Breast epithelium (tissue), 4 donors: Measurements from ENCODE around the gene SLC12A5. TPM values are rescaled to one million over a fixed set of nuclear protein-coding genes. Genes with fewer than 3 reads are reported as not detected.

Experiments used
- DNase-seq, 2 donors: peaks; one replicate each; pipeline ENCODE4 v3.0.0-alpha.2; 2019; ENCODE audit warnings: low spot score in 2 of 2
- H3K27ac ChIP-seq, 2 donors: fragments of 200-600 bp; sonication (generic) in 1 of 2; one replicate each; pipeline ENCODE4 v1.5.1; 2016 to 2019; ENCODE audit warnings: mild to moderate bottlenecking in 1 of 2
- H3K27me3 ChIP-seq, 2 donors: fragments of 200-600 bp; sonication (generic) in 1 of 2; one replicate each; pipeline versions ENCODE4 v1.5.1 to v1.6.0; 2017 to 2019; ENCODE audit warnings: control low read depth in 1 of 2, mild to moderate bottlenecking in 1 of 2
- H3K36me3 ChIP-seq: fragments of 200-600 bp; one replicate; pipeline ENCODE4 v1.5.1; 2019
- H3K4me1 ChIP-seq, 2 donors: fragments of 200-600 bp; sonication (generic); one replicate each; pipeline ENCODE4 v1.5.1; 2016 to 2019; ENCODE audit warnings: control low read depth in 1 of 2
- H3K4me3 ChIP-seq, 3 donors: fragments of 200-600 bp; sonication (generic); 1 replicate in 2 of 3; 2 replicates in 1 of 3; pipeline ENCODE4 v1.5.1; 2016 to 2019; ENCODE audit warnings: mild to moderate bottlenecking in 3 of 3, moderate library complexity in 2 of 3
- H3K9me3 ChIP-seq, 2 donors: fragments of 200-600 bp; sonication (generic) in 1 of 2; one replicate each; pipeline ENCODE4 v1.5.1; 2016 to 2019; ENCODE audit warnings: control low read depth in 1 of 2
- CTCF ChIP-seq, 3 donors: fragments of 450-650 bp; IDR thresholded peaks; one replicate each; pipeline ENCODE4 v1.5.1; 2016 to 2017; ENCODE audit warnings: antibody characterized with exemption in 3 of 3, mild to moderate bottlenecking in 3 of 3, moderate library complexity in 3 of 3
- POLR2A ChIP-seq: fragments of 450-650 bp; IDR thresholded peaks from one replicate; pipeline ENCODE4 v1.6.1; 2016; ENCODE audit warnings: antibody characterized with exemption, mild to moderate bottlenecking, moderate library complexity
- POLR2AphosphoS5 ChIP-seq, 3 donors: sonication (generic); formaldehyde crosslinking; IDR thresholded peaks; one replicate each; pipeline ENCODE4 v1.6.1; 2017; ENCODE audit warnings: antibody characterized with exemption in 3 of 3
- intact Hi-C: fragments of 100-400 bp; cut with DNase I; formaldehyde crosslinking; loops from one replicate; pipeline ENCODE4 v1.15.1; 2023; ENCODE audit warnings: low total_unique reads
- total RNA-seq, 3 donors: library from RNA; depleted of rRNA; stranded (reverse); fragments of >200 nt; gene quantifications; one replicate each; pipeline ENCODE4 v1.1.0, GENCODE V29; 2016

Gene SLC12A5
- total RNA-seq, 3 donors from 2014 or later, result 0.33 TPM; not detected in 2

GRCh38 chr20:46049815-46050214, 20.8 kb downstream of the SLC12A5 start:
- DNase-seq, result no peak
- no peaks in the 10 kb centered on the region for H3K9me3 ChIP-seq
- no peaks in the 10 kb centered on the region for H3K4me1 ChIP-seq
- no peaks in the 10 kb centered on the region for H3K36me3 ChIP-seq
- no peak overlapping the region for H3K27ac ChIP-seq
- no peak for TF ChIP-seq POLR2AphosphoS5 (IDR thresholded peaks at IDR 0.05)
- no peak for TF ChIP-seq POLR2A
- TF ChIP-seq CTCF (IDR thresholded peaks at IDR 0.05), result no peak
- no peak overlapping the region for H3K4me3 ChIP-seq
- intact Hi-C loops, result no loop called here
- H3K27me3 ChIP-seq, result peaks cover 0 to 33% of the 10 kb centered on the region in 2 donors

- Histone ChIP-seq H3K4me3 (no peak overlapping the region), H3K9me3 (no peaks in the 10 kb centered on the region), H3K4me1 (no peaks in the 10 kb centered on the region), H3K36me3 (no peaks in the 10 kb centered on the region), H3K27ac (no peak overlapping the region), H3K27me3 (peaks cover 0 to 30% of the 10 kb centered on the region in 2 donors)
- DNase-seq, result no peak
- TF ChIP-seq CTCF (IDR thresholded peaks at IDR 0.05), result no peak
- TF ChIP-seq POLR2AphosphoS5 (IDR thresholded peaks at IDR 0.05), result no peak
- intact Hi-C loops, result no loop called here
Measured at GRCh38 chr20:46050444-46050843, 21.4 kb downstream of the SLC12A5 start.

GRCh38 chr20:46050885-46051284, 21.9 kb downstream of the SLC12A5 start:
- DNase-seq, result no peak
- no peak for TF ChIP-seq CTCF (IDR thresholded peaks at IDR 0.05)
- Histone ChIP-seq H3K4me3 (no peak overlapping the region), H3K27me3 (peaks cover 0 to 27% of the 10 kb centered on the region in 2 donors), H3K36me3 (no peaks in the 10 kb centered on the region), H3K9me3 (no peaks in the 10 kb centered on the region), H3K27ac (no peak overlapping the region), H3K4me1 (no peaks in the 10 kb centered on the region)
- intact Hi-C loops, result no loop called here

GRCh38 chr20:46051556-46052308, 22.7 kb downstream of the SLC12A5 start:
- H3K36me3 ChIP-seq, result no peaks in the 10 kb centered on the region
- H3K4me3 ChIP-seq, result no peak overlapping the region
- peaks cover 0 to 19% of the 10 kb centered on the region in 2 donors for H3K27me3 ChIP-seq
- no peak for TF ChIP-seq CTCF (IDR thresholded peaks at IDR 0.05)
- no peak for TF ChIP-seq POLR2AphosphoS5 (IDR thresholded peaks at IDR 0.05)
- H3K9me3 ChIP-seq, result no peaks in the 10 kb centered on the region
- intact Hi-C loops, result no loop called here
- H3K27ac ChIP-seq, result no peak overlapping the region
- no peak for DNase-seq
- no peaks in the 10 kb centered on the region for H3K4me1 ChIP-seq

- Histone ChIP-seq H3K27ac (no peak overlapping the region), H3K27me3 (peaks cover 0 to 4% of the 10 kb centered on the region in 2 donors), H3K4me1 (peaks cover 0 to 3% of the 10 kb centered on the region in 2 donors), H3K4me3 (no peak overlapping the region), H3K9me3 (no peaks in the 10 kb centered on the region), H3K36me3 (no peaks in the 10 kb centered on the region)
- no peak for TF ChIP-seq POLR2A
- no peak for TF ChIP-seq POLR2AphosphoS5 (IDR thresholded peaks at IDR 0.05)
- no peak for TF ChIP-seq CTCF (IDR thresholded peaks at IDR 0.05)
- DNase-seq, result no peak
- intact Hi-C loops, result no loop called here
Measured at GRCh38 chr20:46053416-46053815, 24.4 kb downstream of the SLC12A5 start.
